22Rv1 (cell line): ENCODE results near the gene POU2F2.

Experiments used
- ZFX ChIP-seq: fragments of 450-650 bp; IDR thresholded peaks from 2 replicates; pipeline ENCODE4 v1.6.1; 2017; ENCODE audit warnings: antibody characterized with exemption, borderline replicate concordance
- TF ChIP-seq, protein P1 (sequence below): fragments of 450-650 bp; IDR thresholded peaks from 2 replicates; pipeline ENCODE4 v1.5.1; 2017; ENCODE audit warnings: mild to moderate bottlenecking

DNA sequence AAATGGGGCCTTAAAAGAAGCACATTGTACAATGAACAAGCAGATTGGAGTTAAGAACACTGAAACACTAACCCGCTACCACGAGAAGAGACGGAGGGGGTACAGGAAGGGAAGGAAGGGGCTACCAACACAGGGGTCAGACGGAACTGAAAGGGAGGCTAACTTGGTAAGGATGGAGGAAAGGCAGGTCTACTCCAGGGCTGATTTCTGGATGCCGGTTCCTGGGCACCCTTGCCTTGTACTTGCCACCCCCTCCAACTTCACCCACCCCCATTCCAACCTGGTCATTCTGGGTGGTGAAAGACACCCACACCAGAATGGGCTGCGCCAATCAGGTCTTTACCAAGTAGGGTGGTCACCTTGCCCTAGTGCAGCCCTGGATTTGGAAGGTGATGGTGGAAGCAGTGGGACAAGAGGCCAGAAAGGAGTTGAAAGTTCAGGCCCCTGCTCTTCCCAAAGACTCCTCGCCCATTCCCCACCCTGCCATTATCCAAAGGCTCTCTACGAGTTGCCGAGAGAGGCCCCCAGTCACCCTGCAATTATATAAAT is 46.0 kb downstream of the POU2F2 start:
- TF ChIP-seq, protein P1, sequence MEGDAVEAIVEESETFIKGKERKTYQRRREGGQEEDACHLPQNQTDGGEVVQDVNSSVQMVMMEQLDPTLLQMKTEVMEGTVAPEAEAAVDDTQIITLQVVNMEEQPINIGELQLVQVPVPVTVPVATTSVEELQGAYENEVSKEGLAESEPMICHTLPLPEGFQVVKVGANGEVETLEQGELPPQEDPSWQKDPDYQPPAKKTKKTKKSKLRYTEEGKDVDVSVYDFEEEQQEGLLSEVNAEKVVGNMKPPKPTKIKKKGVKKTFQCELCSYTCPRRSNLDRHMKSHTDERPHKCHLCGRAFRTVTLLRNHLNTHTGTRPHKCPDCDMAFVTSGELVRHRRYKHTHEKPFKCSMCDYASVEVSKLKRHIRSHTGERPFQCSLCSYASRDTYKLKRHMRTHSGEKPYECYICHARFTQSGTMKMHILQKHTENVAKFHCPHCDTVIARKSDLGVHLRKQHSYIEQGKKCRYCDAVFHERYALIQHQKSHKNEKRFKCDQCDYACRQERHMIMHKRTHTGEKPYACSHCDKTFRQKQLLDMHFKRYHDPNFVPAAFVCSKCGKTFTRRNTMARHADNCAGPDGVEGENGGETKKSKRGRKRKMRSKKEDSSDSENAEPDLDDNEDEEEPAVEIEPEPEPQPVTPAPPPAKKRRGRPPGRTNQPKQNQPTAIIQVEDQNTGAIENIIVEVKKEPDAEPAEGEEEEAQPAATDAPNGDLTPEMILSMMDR = no peak
- TF ChIP-seq ZFX = no peak
